ENCODE data around the gene TMEM86B. TPM values are rescaled to one million over a fixed set of nuclear protein-coding genes. Genes with fewer than 3 reads are reported as not detected.

TMEM86B gene
- total and polyA plus RNA-seq, 2 donors (not counting 1 experiment from before 2014, with no cell fraction given): 0.34 to 1.3 TPM

GRCh38 chr19:55198651-55199050 lies 29.9 kb downstream of the TMEM86B start:
- Histone ChIP-seq H3K79me2 (ENCODE audit: control insufficient read depth, insufficient read depth, low read length) (no peaks in the 10 kb centered on the region), H3K27ac (ENCODE audit: insufficient read depth, low read length) (no peak overlapping the region), H3K27me3 (ENCODE audit: control insufficient read depth, insufficient read depth, low read length) (no peaks in the 10 kb centered on the region)

GRCh38 chr19:55197528-55197927 lies 31.0 kb downstream of the TMEM86B start:
- H4K20me1 ChIP-seq (ENCODE audit: control insufficient read depth, extremely low read depth, insufficient read depth, low read length): no peaks in the 10 kb centered on the region
- no peak overlapping the region for H2AFZ ChIP-seq (ENCODE audit: low read length)
- H3K27me3 ChIP-seq (ENCODE audit: control insufficient read depth, insufficient read depth, low read length): no peaks in the 10 kb centered on the region
- no peaks in the 10 kb centered on the region for H3K79me2 ChIP-seq (ENCODE audit: control insufficient read depth, insufficient read depth, low read length)
- H3K9me3 ChIP-seq (ENCODE audit: control insufficient read depth, insufficient read depth, low read depth, low read length): no peaks in the 10 kb centered on the region
- no peak overlapping the region for H3K27ac ChIP-seq (ENCODE audit: insufficient read depth, low read length)
- TF ChIP-seq CTCF (conservative IDR thresholded peaks at IDR 0.05 in 1 of 2, IDR thresholded peaks at IDR 0.05 in 1 of 2; ENCODE audit: low read depth in 1 of 2, low read length in 2 of 2) (no peak), EZH2 (IDR thresholded peaks at IDR 0.05; ENCODE audit: low read length, missing control alignments) (no peak)
- DNase-seq (ENCODE audit: low read depth in 2 of 2): no peak
- H3K9ac ChIP-seq (ENCODE audit: insufficient read depth, low read length): no peak overlapping the region
- H3K4me1 ChIP-seq (ENCODE audit: control insufficient read depth, extremely low read depth, insufficient read depth, low read length): no peaks in the 10 kb centered on the region
- H3K4me3 ChIP-seq (replicated peaks in 1 of 4; ENCODE audit: control extremely low read depth in 1 of 4, insufficient read depth in 1 of 4, low read depth in 3 of 4, low read length in 4 of 4): no peak overlapping the region
- H3K4me2 ChIP-seq (ENCODE audit: extremely low read depth, insufficient read depth, low read length): no peak overlapping the region
- no peaks in the 10 kb centered on the region for H3K36me3 ChIP-seq (ENCODE audit: control insufficient read depth, insufficient read depth, low read length)

More at GRCh38 chr19:55198651-55199050, 29.9 kb downstream of the TMEM86B start:
- no peak overlapping the region for H3K4me2 ChIP-seq (ENCODE audit: extremely low read depth, insufficient read depth, low read length)
- DNase-seq (ENCODE audit: low read depth in 2 of 2): no peak
- no peak overlapping the region for H3K9ac ChIP-seq (ENCODE audit: insufficient read depth, low read length)
- H2AFZ ChIP-seq (ENCODE audit: low read length): no peak overlapping the region
- TF ChIP-seq EZH2 (IDR thresholded peaks at IDR 0.05; ENCODE audit: low read length, missing control alignments) (no peak), CTCF (conservative IDR thresholded peaks at IDR 0.05 in 1 of 2, IDR thresholded peaks at IDR 0.05 in 1 of 2; ENCODE audit: low read depth in 1 of 2, low read length in 2 of 2) (no peak)
- H4K20me1 ChIP-seq (ENCODE audit: control insufficient read depth, extremely low read depth, insufficient read depth, low read length): no peaks in the 10 kb centered on the region
- H3K4me1 ChIP-seq (ENCODE audit: control insufficient read depth, extremely low read depth, insufficient read depth, low read length): no peaks in the 10 kb centered on the region
- no peaks in the 10 kb centered on the region for H3K36me3 ChIP-seq (ENCODE audit: control insufficient read depth, insufficient read depth, low read length)
- no peaks in the 10 kb centered on the region for H3K9me3 ChIP-seq (ENCODE audit: control insufficient read depth, insufficient read depth, low read depth, low read length)
- H3K4me3 ChIP-seq (replicated peaks in 1 of 4; ENCODE audit: control extremely low read depth in 1 of 4, insufficient read depth in 1 of 4, low read depth in 3 of 4, low read length in 4 of 4): no peak overlapping the region

- Histone ChIP-seq H3K4me3 (replicated peaks in 1 of 4; ENCODE audit: control extremely low read depth in 1 of 4, insufficient read depth in 1 of 4, low read depth in 3 of 4, low read length in 4 of 4) (no peak overlapping the region), H2AFZ (ENCODE audit: low read length) (no peak overlapping the region), H4K20me1 (ENCODE audit: control insufficient read depth, extremely low read depth, insufficient read depth, low read length) (no peaks in the 10 kb centered on the region), H3K27me3 (ENCODE audit: control insufficient read depth, insufficient read depth, low read length) (no peaks in the 10 kb centered on the region), H3K27ac (ENCODE audit: insufficient read depth, low read length) (no peak overlapping the region), H3K4me1 (ENCODE audit: control insufficient read depth, extremely low read depth, insufficient read depth, low read length) (no peaks in the 10 kb centered on the region), H3K9me3 (ENCODE audit: control insufficient read depth, insufficient read depth, low read depth, low read length) (no peaks in the 10 kb centered on the region), H3K36me3 (ENCODE audit: control insufficient read depth, insufficient read depth, low read length) (no peaks in the 10 kb centered on the region), H3K9ac (ENCODE audit: insufficient read depth, low read length) (no peak overlapping the region), H3K4me2 (ENCODE audit: extremely low read depth, insufficient read depth, low read length) (no peak overlapping the region), H3K79me2 (ENCODE audit: control insufficient read depth, insufficient read depth, low read length) (no peaks in the 10 kb centered on the region)
- DNase-seq (ENCODE audit: low read depth in 2 of 2): no peak
- TF ChIP-seq CTCF (conservative IDR thresholded peaks at IDR 0.05 in 1 of 2, IDR thresholded peaks at IDR 0.05 in 1 of 2; ENCODE audit: low read depth in 1 of 2, low read length in 2 of 2) (no peak), EZH2 (IDR thresholded peaks at IDR 0.05; ENCODE audit: low read length, missing control alignments) (no peak)
These were observed 31.8 kb downstream of the TMEM86B start for GRCh38 chr19:55196803-55197202.

Measured in fibroblast of lung (primary cell).